Dedifferentiated amniotic fluid mesenchymal stem cell (primary cell): ENCODE results near the gene LCN1.

Experiments used
- DNase-seq: peaks from one replicate; pipeline ENCODE4 v3.0.0-alpha.2; 2016; ENCODE audit errors: extremely low spot score

The LCN1 gene

DNA sequence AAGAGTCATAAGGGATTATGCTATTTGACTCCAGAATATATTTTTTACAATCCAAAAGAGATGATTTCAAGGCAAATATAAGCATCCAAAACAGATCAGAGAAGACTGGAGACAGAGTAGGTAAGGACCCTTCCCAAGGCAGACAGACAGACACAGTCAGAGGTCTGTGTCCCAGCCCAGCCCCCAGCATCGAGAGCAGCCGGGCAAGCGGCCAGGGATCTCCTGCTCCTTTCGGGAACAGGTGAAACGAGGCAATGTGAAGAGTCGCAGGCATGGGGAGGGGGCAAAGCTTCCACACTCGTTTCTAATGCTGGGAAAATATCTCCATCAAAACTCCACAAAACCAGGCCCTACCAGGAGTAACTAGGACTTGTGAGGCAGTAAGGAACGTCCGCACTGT is 46.1 kb downstream of the LCN1 start:
- DNase-seq: no peak

DNA sequence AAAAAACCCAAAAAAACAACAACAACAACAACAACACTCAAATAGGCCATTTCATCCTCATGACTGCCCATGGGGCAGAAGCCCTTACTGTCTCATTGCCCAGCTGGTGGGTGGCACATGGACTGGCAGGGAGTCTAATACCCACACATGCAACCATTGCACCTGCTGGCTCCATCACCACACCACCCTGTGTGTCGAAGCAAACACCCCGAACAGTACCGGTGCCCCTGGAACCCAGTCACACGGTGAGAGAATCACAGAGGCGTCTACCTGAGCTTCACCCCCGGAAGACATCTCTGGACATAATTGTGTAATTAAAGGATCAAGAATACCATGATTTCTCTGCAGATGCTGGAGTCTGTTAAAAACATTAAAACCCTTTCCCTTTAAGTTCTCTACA is 46.8 kb downstream of the LCN1 start:
- DNase-seq: no peak

DNA sequence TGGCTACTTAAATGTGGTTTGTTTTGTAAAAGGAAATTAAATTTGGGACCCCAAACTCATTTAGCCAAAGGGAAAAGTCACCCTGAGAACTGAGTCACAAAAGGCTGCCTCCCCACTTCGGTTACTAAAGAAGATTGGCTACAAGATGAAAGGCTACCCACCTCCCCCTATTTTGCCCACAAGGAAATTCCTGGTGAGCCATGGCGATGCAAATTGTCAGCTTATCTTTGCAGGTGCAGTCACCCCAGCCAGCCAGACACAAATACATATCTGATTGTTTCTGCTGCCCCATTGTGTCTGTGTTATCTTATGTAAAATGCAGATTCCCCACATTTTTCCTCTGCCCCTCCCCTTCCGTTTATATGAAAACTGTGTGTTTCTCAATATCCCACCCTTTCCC is 49.2 kb downstream of the LCN1 start:
- no peak for DNase-seq

DNA sequence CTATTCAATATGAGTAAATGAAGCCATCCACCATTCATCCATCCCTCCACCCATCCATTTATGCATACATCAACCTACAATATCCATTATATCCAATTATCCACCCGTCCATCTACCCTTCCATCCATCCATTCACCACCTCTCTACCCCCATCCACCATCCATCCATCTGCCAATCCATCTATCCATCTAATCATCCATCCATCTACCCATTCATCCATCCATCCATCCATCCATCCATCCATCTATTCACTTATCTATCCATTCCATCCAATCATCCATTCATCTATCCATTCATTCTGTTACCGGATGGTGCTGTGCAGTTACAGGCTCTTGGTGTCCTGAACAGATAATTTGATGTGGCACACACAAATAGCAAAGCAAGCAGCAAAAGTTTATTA is 51.0 kb downstream of the LCN1 start:
- no peak for DNase-seq

DNA sequence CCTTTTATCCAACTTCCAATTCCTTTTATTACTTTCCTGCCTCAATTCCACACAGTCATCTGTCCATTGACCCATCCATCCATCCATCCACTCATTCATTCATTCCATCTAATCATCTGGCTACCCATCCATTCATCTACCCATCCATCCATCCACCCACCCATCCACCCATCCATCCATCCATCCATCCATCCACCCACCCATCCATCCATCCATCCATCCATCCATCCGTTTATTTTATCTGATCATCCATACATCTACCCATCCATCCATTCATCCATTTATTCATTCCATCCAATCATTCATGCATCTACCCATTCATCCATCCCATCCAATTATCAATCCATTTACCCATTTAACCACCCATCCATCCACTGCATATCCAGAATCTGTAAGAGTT is 51.9 kb downstream of the LCN1 start:
- no peak for DNase-seq

DNA sequence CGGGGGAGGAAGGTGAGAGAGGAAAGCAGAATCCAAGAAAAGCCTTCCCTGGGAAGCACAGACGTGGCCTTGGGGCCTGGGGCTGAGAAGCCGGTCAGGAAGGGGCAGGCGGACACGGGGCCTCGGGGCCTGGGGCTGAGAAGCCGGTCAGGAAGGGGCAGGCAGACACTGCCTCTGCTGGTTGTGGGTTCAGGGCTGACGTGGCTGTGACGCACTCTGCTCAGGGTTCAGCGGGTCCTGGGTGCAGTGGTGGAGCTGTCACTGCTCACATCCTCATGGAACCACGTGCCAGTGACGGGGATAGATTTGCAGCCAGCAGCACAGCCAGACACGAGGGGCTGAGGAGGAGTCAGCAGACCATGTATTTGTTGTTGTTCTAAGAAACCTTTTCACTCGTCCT is 53.1 kb downstream of the LCN1 start:
- DNase-seq: no peak

DNA sequence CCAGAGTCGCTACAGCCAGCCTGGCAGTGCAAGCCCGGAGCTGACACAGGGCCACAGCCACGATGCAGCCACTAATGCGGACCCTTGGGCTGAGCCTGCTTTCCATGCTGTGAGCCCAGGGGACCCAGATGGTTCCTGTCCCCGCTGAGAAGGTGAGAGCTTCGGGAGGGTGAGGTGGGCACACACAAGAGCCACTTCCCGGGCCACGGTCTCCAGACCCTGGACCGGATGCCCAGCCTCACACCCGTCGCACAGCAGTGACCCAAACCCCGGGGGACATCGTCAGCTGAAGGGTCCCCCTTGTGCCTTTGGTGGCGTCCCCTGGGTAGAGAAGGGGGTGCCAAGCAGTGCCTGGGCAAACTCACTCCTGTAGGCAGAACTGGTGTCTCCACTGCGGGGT is 53.7 kb downstream of the LCN1 start:
- DNase-seq: no peak
